Fibroblast of lung (primary cell): ENCODE results near the gene IL16. TPM values are rescaled to one million over a fixed set of nuclear protein-coding genes. Genes with fewer than 3 reads are reported as not detected.

ENCODE experiments used
- DNase-seq, 2 donors: peaks; one replicate each; pipeline versions ENCODE4 v3.0.0 to v3.0.0-alpha.2; 2010; ENCODE audit warnings: low read depth in 2 of 2
- H2AFZ ChIP-seq: 2 replicates; pipeline ENCODE4 v1.5.1; 2012; ENCODE audit warnings: low read length, control low read depth, inconsistent platforms
- H3K27ac ChIP-seq: 2 replicates; pipeline ENCODE4 v1.5.1; 2011; ENCODE audit warnings: low read length, control low read depth; ENCODE audit not compliant: insufficient read depth
- H3K27me3 ChIP-seq: 2 replicates; pipeline ENCODE4 v1.5.1; 2011; ENCODE audit warnings: mild to moderate bottlenecking, low read length; ENCODE audit not compliant: control insufficient read depth, insufficient read depth
- H3K36me3 ChIP-seq: 2 replicates; pipeline ENCODE4 v1.5.1; 2011; ENCODE audit warnings: low read length; ENCODE audit not compliant: control insufficient read depth, insufficient read depth
- H3K4me1 ChIP-seq: 2 replicates; pipeline ENCODE4 v1.5.1; 2011; ENCODE audit warnings: low read length; ENCODE audit not compliant: control insufficient read depth, insufficient read depth; ENCODE audit errors: extremely low read depth
- H3K4me2 ChIP-seq: 2 replicates; pipeline ENCODE4 v1.5.1; 2011; ENCODE audit warnings: low read length, control low read depth; ENCODE audit not compliant: insufficient read depth; ENCODE audit errors: extremely low read depth
- H3K4me3 ChIP-seq, 4 experiments: fragments of 200-600 bp in 1 of 4; sonication (generic) in 1 of 4; replicated peaks in 1 of 4; 2 replicates each; pipeline ENCODE4 v1.5.1; 2011 to 2016; ENCODE audit warnings: low read length in 4 of 4, low read depth in 3 of 4, mild to moderate bottlenecking in 3 of 4, control low read depth in 2 of 4, inconsistent platforms in 1 of 4, mixed read lengths in 1 of 4; ENCODE audit not compliant: insufficient read depth in 1 of 4; ENCODE audit errors: control extremely low read depth in 1 of 4
- H3K79me2 ChIP-seq: 2 replicates; pipeline ENCODE4 v1.5.1; 2012; ENCODE audit warnings: mild to moderate bottlenecking, low read length, inconsistent platforms; ENCODE audit not compliant: control insufficient read depth, insufficient read depth
- H3K9ac ChIP-seq: 2 replicates; pipeline ENCODE4 v1.5.1; 2011; ENCODE audit warnings: mild to moderate bottlenecking, low read length, control low read depth; ENCODE audit not compliant: insufficient read depth
- H3K9me3 ChIP-seq: 2 replicates; pipeline ENCODE4 v1.5.1; 2012; ENCODE audit warnings: low read depth, low read length; ENCODE audit not compliant: control insufficient read depth, insufficient read depth
- H4K20me1 ChIP-seq: 2 replicates; pipeline ENCODE4 v1.5.1; 2011; ENCODE audit warnings: low read length; ENCODE audit not compliant: control insufficient read depth, insufficient read depth; ENCODE audit errors: extremely low read depth
- CTCF ChIP-seq, 2 donors: IDR thresholded peaks in 1 of 2; conservative IDR thresholded peaks in 1 of 2; 1 replicate in 1 of 2; 2 replicates in 1 of 2; pipeline ENCODE4 v1.5.1; 2011 to 2012; ENCODE audit warnings: low read length in 2 of 2, control low read depth in 1 of 2, inconsistent platforms in 1 of 2, low read depth in 1 of 2, mild to moderate bottlenecking in 1 of 2
- EZH2 ChIP-seq: IDR thresholded peaks from 2 replicates; pipeline ENCODE4 v1.5.1; 2012; ENCODE audit warnings: low read length, control low read depth, mild to moderate bottlenecking; ENCODE audit errors: missing control alignments
- polyA plus RNA-seq, 2 donors: library from polyadenylated mRNA; depleted of rRNA in 1 of 2; stranded (reverse) in 1 of 2; unstranded in 1 of 2; fragments of >200 nt; gene quantifications; 2 replicates each; pipeline ENCODE4 v1.2.1, GENCODE V29; 2011 to 2012; ENCODE audit warnings: missing spikeins in 1 of 2
- total RNA-seq: library from RNA; depleted of rRNA; stranded (reverse); fragments of >200 nt; gene quantifications from 2 replicates; pipeline ENCODE4 v1.2.1, GENCODE V29; 2014

The IL16 gene
- total and polyA plus RNA-seq, 2 donors (not counting 1 experiment from before 2014, with no cell fraction given): 0.96 to 5.0 TPM

GRCh38 chr15:81166636-81167305 is 29.9 kb upstream of the IL16 start:
- no peaks in the 10 kb centered on the region for H3K36me3 ChIP-seq
- H2AFZ ChIP-seq: no peak overlapping the region
- no peaks in the 10 kb centered on the region for H3K9me3 ChIP-seq
- H3K4me3 ChIP-seq: no peak overlapping the region
- H3K4me1 ChIP-seq: peaks cover 10% of the 10 kb centered on the region
- H3K9ac ChIP-seq: no peak overlapping the region
- DNase-seq: no peak
- no peak overlapping the region for H3K27ac ChIP-seq
- TF ChIP-seq CTCF (conservative IDR thresholded peaks at IDR 0.05 in 1 of 2, IDR thresholded peaks at IDR 0.05 in 1 of 2; ENCODE audit: low read depth in 1 of 2, low read length in 2 of 2) (no peak), EZH2 (no peak)
- no peaks in the 10 kb centered on the region for H3K79me2 ChIP-seq
- H4K20me1 ChIP-seq: no peaks in the 10 kb centered on the region
- H3K4me2 ChIP-seq: no peak overlapping the region
- H3K27me3 ChIP-seq: no peaks in the 10 kb centered on the region

- H3K36me3 ChIP-seq: no peaks in the 10 kb centered on the region
- H3K4me1 ChIP-seq: peaks cover 10% of the 10 kb centered on the region
- TF ChIP-seq EZH2: no peak
- no peak for DNase-seq
- no peak overlapping the region for H3K9ac ChIP-seq
- no peaks in the 10 kb centered on the region for H4K20me1 ChIP-seq
- no peak overlapping the region for H3K4me2 ChIP-seq
- no peaks in the 10 kb centered on the region for H3K79me2 ChIP-seq
- H3K4me3 ChIP-seq: no peak overlapping the region
- H3K27ac ChIP-seq: no peak overlapping the region
- H3K27me3 ChIP-seq: no peaks in the 10 kb centered on the region
- H3K9me3 ChIP-seq: no peaks in the 10 kb centered on the region
- no peak overlapping the region for H2AFZ ChIP-seq
These were observed 28.6 kb upstream of the IL16 start for GRCh38 chr15:81168131-81168526.

DNA sequence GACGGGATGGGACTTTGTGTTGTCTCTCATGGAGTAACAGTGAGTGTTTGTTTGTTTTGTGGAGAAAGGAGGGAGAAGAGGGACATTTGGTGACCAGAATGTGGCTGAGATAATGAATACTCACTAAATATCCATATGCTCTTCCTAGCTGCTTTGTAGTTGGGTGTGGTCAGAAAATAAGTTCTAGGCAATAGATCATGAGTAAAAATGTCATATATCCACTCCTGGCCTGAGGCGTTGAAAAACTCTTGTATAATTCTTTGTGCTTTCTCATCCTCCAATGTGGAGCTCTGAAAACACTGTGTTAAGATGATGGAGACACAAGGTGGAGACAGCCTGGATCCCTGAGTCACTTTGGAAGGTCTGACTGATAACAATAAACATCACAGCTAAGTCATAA is 28.0 kb upstream of the IL16 start:
- no peaks in the 10 kb centered on the region for H3K27me3 ChIP-seq
- no peak overlapping the region for H3K27ac ChIP-seq
- no peaks in the 10 kb centered on the region for H3K9me3 ChIP-seq
- DNase-seq: no peak
- peaks cover 10% of the 10 kb centered on the region for H3K4me1 ChIP-seq
- H4K20me1 ChIP-seq: no peaks in the 10 kb centered on the region
- H3K4me2 ChIP-seq: no peak overlapping the region
- H3K4me3 ChIP-seq: no peak overlapping the region
- H3K79me2 ChIP-seq: no peaks in the 10 kb centered on the region
- no peaks in the 10 kb centered on the region for H3K36me3 ChIP-seq
- H3K9ac ChIP-seq: no peak overlapping the region
- TF ChIP-seq EZH2: no peak
- no peak for TF ChIP-seq CTCF (conservative IDR thresholded peaks at IDR 0.05 in 1 of 2, IDR thresholded peaks at IDR 0.05 in 1 of 2; ENCODE audit: low read depth in 1 of 2, low read length in 2 of 2)
- H2AFZ ChIP-seq: no peak overlapping the region
